HG03575 (cell line): ENCODE results near the gene ARHGAP21.
A peak's percentile ranks its signal among the peaks of the same experiment; 100 is the strongest.
"Not testable (repeated sequence)": the region's sequence is repeated elsewhere in the genome, so short reads cannot be mapped to it uniquely, and the experiment has no call there.

Experiments
- ATAC-seq: cut with Tn5 transposase; IDR thresholded peaks from one replicate; pipeline ENCODE4 v1.9.1; 2021; ENCODE audit not compliant: unreplicated experiment, insufficient number of reproducible peaks, low FRiP score; ENCODE audit errors: extremely low read depth

The ARHGAP21 gene

GRCh38 chr10:24651923-24652322 is 71.8 kb downstream of the ARHGAP21 start:
- ATAC-seq = no peak

DNA sequence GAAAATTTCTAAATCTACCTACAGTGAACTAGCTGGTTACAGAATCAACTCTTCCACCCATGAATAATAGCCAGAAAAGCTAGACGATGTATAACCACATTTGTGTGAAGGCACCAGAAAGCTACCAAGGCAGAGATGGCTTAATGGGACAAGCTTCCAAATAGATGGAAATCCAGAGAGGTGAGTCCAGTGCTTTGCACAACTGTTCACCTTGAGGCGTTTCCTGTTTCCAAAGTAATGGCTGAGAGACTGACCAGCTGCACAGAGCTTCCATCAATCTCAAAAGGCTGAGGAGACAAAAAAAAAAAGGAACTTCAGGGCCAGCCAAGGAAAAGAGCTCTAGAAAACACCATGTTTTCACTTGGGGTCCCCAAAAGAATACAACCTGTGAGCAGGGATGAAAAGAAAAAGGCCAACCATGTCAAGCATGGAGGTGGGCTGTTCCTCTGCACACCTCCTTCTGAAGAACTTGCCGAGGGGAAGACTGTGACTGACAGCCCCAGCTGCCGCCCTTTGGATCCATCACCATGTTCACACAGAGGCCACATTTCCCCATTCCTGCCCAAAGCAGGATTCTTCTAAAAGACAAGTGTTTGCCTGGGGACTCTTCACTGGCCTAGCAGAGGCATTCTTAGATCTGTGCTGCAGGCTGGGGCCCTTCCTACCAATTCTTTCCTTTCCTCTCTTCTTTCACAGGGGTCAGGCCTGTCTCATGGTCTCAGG is 72.9 kb downstream of the ARHGAP21 start:
- ATAC-seq = no peak

DNA sequence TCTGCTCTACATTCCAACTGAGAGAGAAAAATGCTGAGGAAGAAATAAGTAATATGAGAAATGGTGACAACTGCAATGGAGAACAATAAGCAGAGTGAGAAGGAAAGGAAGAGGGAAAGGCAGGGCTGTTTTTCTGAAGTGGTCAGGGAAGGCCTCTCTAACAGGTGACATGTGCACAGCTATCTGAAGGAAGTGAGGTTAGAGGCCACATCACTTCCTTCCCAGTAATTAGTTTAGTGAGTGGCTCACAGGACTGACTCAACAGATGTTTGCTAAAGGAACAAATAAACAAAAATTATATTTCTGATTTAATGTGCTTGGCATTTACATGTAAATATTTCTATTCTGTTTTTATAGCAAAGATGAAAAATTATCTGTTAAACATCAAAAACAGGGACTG is 77.9 kb downstream of the ARHGAP21 start:
- ATAC-seq = no peak

- no peak for ATAC-seq
Measured at GRCh38 chr10:24645022-24645421, 78.7 kb downstream of the ARHGAP21 start.

DNA sequence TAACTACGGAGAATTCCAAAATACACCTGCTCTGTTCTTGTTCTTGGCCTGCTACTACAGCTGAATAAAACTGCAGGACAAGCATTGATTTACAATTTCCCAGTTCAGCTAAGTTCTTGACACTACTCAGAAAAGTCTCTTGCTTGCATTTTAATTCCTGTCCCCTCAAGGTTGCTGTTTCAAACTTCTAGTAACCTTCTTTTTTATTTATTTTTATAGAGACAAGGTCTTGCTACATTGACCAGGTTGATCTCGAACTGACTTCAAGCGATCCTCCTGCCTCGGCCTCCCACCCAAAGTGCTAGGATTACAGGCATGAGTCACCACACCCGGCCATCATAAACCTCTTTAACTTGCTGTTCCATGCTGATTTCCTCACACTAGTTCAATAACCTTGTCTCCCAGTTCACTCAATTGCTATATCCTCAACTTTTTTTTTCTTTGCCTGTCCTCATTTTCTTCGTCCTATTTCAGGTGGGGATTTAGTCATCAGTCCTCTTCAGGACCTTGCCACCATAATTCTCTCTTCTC is 79.9 kb downstream of the ARHGAP21 start:
- ATAC-seq = no peak

DNA sequence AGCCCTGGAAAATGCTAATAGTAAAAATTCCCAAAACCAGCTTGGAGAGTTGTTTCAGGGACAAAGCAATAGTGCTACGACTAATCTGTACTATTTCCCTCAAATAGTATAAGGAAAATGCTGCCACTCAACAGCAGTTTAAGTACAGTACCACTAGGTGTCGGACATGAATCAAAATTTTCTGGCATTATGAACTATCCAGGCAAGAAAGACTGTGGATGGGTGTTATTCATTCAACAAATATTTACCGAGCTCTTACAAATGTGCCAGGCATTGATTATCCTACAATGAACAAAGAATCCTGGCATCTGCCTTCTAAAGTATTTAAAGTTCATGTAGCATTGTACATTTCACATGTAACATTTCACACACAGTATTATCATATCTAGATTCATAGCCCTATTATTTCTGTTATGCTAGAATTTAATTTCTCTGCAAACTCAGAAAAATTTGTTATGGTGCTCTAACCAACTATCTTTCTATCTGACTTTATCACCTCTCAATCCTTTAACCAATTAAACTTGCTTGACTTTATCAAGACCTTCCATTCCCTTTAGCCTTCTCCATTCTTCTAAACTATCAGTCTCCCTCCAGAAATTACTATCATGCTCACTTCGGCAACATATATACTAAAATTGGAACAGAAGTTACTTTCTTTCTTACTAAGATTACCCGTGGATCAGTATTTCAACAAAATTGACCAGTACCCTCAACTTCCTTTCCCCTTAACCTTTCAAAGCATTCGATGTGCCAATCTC is 80.6 kb downstream of the ARHGAP21 start:
- peak; percentile 71 for ATAC-seq

GRCh38 chr10:24639124-24639523 is 84.6 kb downstream of the ARHGAP21 start:
- no peak for ATAC-seq

DNA sequence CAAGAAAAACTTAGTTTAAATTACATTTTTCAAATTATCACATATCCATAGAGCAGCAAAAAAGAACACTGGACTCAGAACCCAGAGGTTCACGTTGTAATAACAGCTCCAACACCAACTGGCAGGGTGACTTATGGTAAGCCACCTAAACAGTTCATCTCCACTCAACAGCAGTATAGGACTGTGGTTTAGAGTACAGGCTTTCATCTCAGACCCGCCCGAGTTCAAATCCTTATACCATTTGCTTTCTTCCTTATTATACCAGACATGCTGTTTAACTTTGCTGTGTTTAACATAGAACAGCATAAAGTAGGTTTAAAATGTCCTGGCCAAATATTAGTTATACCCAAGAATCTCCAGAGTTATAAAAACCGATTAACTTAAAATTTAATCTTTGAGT is 97.9 kb downstream of the ARHGAP21 start:
- ATAC-seq = no peak

GRCh38 chr10:24623383-24623782 is 100.3 kb downstream of the ARHGAP21 start:
- ATAC-seq = no peak

- no peak for ATAC-seq
Measured at GRCh38 chr10:24622781-24623301, 100.8 kb downstream of the ARHGAP21 start.

DNA sequence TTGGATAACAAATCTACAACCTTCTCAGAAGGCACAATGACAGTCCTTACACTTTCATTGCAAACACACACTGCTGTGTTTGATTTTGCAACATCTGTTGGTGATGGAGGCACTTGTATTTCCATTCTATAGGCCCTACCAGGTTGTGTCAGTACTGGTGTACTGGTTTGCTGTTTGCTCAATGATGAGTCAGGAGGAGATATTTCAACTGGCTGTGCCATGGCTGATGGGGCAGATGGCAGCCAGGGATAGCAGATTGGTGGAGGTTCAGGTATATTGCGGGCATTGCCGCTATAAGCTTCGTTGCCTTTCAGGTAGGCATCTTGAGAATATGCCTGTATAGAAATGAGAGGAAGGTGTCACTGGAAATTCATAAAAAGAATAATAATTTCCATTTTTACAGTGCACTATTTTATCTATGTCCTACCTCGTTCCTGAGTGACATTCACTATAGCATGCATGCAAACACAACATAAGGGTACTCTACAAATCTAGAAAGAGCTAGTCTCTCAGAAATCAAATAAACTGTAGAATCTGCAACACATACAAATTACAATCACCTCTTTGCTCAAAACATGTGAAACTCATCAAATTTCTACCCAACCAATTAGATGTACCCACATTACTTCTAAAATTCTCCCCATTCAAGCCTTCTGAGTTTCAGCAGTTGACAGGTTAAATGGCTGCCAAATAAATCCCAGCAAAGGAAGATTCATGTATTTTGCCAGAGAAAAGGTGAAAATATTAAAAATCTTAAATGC is 102.5 kb downstream of the ARHGAP21 start:
- not testable (repeated sequence) for ATAC-seq

DNA sequence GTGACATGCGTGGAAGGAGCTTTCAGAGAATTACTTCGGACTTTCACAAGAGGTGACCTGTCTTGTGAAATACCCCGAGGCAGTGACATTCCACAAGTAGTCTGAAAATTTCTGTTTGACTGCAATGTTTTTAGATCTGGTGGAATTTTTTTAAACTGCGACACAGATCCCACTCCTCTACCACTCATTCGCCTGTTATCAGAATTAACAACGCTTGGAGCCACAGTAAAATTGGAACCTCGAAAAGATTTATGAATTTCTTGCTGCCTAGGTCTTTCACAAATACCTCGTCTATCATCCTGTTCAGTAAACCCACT is 103.7 kb downstream of the ARHGAP21 start:
- not testable (repeated sequence) for ATAC-seq

DNA sequence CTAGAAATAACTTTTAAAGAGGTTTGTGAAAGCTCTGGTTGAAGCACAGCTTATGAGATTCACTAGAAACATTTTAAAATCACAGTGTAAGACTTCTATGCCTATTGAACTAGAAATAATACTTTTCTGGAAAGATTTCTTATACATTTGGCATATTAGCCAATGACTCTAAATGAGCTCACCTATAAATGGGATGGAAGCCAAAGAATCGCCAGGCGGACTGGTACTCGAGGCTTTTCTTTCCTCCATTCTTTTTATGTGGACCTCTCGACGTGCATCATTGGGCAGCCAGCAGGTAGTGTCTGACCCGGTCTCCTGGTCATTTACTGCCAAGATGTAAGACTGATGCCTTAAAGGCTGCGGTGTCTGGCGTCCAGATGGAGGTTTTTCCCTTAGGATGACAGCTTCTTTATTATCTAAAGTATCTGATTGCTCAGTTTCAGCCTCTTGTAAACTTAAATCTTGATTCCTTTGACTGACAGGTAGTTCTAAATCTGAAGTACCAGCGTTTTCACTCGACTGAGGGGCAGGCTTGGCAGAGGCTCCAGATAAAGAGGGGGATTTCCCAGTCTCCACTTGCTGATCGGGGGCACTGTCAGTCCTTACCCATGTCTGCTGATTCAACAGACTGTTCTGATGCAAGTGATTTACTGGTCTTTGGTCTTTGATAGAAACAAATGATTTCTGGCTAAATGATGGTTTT is 104.2 kb downstream of the ARHGAP21 start:
- not testable (repeated sequence) for ATAC-seq

- ATAC-seq = no peak
Measured at GRCh38 chr10:24618401-24618800, 105.3 kb downstream of the ARHGAP21 start.

GRCh38 chr10:24617771-24618396 is 105.8 kb downstream of the ARHGAP21 start:
- ATAC-seq = no peak

- ATAC-seq = no peak
Measured at GRCh38 chr10:24616536-24616935, 107.2 kb downstream of the ARHGAP21 start.

DNA sequence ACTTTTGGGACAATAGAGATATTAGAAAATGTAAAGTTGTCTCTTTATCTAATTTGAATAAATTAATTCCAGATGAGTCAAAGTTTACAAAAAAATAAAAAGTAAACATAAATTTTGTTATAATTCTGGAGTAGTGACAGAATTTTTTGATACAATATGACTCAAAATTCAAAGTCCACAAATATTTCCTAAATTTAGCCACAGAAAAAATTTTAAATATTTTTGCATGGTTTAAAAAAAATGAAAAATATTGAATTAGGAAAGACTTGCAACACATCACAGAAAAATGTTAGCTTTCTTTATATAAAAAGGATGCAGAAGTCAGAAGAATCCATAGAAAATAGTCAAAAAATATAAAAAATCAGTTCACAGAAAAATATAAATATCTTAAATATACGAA is 117.7 kb downstream of the ARHGAP21 start:
- ATAC-seq = no peak

- no peak for ATAC-seq
Measured at GRCh38 chr10:24605141-24605540, 118.5 kb downstream of the ARHGAP21 start.
